ENCODE results near the gene RBM5. TPM values are rescaled to one million over a fixed set of nuclear protein-coding genes. Genes with fewer than 3 reads are reported as not detected.

The RBM5 gene
- total RNA-seq, 1 donor from 2014 or later: 124 TPM

DNA sequence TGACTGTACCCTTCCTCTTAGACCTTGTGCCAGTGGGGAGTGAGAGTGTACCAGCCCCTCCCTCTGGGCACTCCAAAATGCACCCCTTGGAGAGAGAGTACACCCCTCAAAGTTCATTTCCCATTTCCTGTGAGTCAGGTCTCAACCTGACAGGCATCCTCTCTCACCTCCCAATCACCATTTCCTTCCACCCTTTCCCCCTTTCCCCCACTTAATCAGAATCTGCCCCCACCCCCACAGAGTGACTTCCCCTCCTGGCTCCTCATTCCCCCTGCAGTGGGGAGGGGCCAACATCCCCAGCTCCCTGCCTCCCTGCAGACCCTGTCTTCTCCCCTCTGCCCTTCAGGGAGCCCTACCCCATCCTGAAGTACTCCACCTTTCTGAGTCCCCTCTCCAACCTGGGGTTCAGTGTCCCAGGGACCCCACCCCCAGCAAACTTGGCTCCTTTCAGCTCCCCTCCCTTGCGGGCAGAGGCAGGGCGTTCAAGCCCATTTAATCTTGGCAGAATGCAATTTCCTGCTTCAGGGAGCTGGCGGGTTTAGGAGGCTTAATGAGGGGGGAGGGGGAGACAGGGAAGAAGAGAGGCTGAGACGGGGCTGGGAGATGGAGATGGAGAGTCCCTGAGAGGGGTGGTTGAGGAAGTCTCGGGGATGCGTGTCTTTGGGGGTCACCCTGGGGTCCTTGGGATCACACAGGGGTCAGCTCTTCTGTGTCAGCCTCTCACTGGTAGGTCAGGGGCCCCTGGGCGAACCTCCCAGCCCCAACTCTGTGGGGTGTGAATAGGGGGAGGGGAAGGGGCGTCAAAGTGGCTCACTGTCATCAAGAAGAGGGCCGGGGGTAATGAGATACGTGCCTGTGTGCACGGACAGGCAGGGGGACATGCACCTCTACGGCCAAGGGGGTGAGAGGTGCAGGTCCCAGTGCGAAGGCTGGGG, 49.8 kb downstream of the RBM5 start:
- Histone ChIP-seq H3K9ac (ENCODE audit: low read length) (no peak overlapping the region), H3K9me3 (ENCODE audit: insufficient read depth, low read depth, low read length) (no peaks in the 10 kb centered on the region), H4K20me1 (ENCODE audit: insufficient read depth, low read length) (no peaks in the 10 kb centered on the region), H3K27ac (ENCODE audit: low read depth, low read length) (no peak overlapping the region), H2AFZ (ENCODE audit: low read depth, low read length) (peak overlapping the region; percentile 46), H3K27me3 (ENCODE audit: insufficient read depth, low read length) (no peaks in the 10 kb centered on the region), H3K79me2 (ENCODE audit: insufficient read depth, low read length) (no peaks in the 10 kb centered on the region), H3K4me3 (ENCODE audit: insufficient read depth, low read depth, low read length) (no peak overlapping the region), H3K4me1 (ENCODE audit: insufficient read depth, low read length) (peaks cover 8% of the 10 kb centered on the region), H3K4me2 (ENCODE audit: low read length) (peak overlapping the region; percentile 64), H3K36me3 (ENCODE audit: insufficient read depth, low read length) (no peaks in the 10 kb centered on the region)
- peaks cover 3% of the 10 kb centered on the region for H3K4me1 Mint-ChIP-seq (ENCODE audit: low read depth, unreplicated experiment)
- H3K27me3 Mint-ChIP-seq (ENCODE audit: low read depth, unreplicated experiment): peaks cover 43% of the 10 kb centered on the region
- H3K27ac Mint-ChIP-seq (ENCODE audit: unreplicated experiment): no peak overlapping the region
- TF ChIP-seq, protein P1, sequence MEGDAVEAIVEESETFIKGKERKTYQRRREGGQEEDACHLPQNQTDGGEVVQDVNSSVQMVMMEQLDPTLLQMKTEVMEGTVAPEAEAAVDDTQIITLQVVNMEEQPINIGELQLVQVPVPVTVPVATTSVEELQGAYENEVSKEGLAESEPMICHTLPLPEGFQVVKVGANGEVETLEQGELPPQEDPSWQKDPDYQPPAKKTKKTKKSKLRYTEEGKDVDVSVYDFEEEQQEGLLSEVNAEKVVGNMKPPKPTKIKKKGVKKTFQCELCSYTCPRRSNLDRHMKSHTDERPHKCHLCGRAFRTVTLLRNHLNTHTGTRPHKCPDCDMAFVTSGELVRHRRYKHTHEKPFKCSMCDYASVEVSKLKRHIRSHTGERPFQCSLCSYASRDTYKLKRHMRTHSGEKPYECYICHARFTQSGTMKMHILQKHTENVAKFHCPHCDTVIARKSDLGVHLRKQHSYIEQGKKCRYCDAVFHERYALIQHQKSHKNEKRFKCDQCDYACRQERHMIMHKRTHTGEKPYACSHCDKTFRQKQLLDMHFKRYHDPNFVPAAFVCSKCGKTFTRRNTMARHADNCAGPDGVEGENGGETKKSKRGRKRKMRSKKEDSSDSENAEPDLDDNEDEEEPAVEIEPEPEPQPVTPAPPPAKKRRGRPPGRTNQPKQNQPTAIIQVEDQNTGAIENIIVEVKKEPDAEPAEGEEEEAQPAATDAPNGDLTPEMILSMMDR (IDR thresholded peaks at IDR 0.05; ENCODE audit: insufficient read depth, low read depth, low read length): no peak
- TF ChIP-seq EZH2 (IDR thresholded peaks at IDR 0.05; ENCODE audit: insufficient read depth, low read length): no peak
- no peaks in the 10 kb centered on the region for H3K36me3 Mint-ChIP-seq (ENCODE audit: low read depth, unreplicated experiment)
- H3K9me3 Mint-ChIP-seq (ENCODE audit: unreplicated experiment): no peaks in the 10 kb centered on the region
- no peak overlapping the region for H3K4me3 Mint-ChIP-seq (ENCODE audit: unreplicated experiment)
- FAIRE-seq (no peak), DNase-seq (ENCODE audit: low read depth) (no peak)

DNA sequence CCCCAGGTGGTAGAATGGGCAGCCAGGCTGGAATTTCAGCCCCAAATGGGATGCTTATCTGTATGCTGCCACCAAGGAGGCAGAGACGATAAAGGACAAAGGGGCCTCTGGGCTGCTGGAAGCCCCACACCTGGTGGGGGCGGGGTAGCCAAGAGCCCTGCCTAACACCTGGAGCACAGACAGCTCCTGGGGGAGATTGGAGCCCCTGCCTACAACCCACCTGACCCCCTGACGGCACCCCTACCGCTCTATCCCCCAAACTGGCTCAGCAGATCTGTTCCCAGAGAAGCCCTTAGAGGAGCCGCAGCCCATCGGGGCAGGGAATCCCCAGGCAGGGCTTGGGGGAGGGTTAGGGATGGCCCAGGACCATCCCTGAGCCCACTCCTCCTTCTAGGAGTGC, 50.6 kb downstream of the RBM5 start:
- peaks cover 38% of the 10 kb centered on the region for H3K27me3 Mint-ChIP-seq (ENCODE audit: low read depth, unreplicated experiment)
- peaks cover 3% of the 10 kb centered on the region for H3K4me1 Mint-ChIP-seq (ENCODE audit: low read depth, unreplicated experiment)
- Histone ChIP-seq H3K9ac (ENCODE audit: low read length) (no peak overlapping the region), H3K36me3 (ENCODE audit: insufficient read depth, low read length) (no peaks in the 10 kb centered on the region), H3K4me1 (ENCODE audit: insufficient read depth, low read length) (peaks cover 8% of the 10 kb centered on the region), H3K27ac (ENCODE audit: low read depth, low read length) (no peak overlapping the region), H4K20me1 (ENCODE audit: insufficient read depth, low read length) (no peaks in the 10 kb centered on the region), H3K79me2 (ENCODE audit: insufficient read depth, low read length) (no peaks in the 10 kb centered on the region), H2AFZ (ENCODE audit: low read depth, low read length) (no peak overlapping the region), H3K4me3 (ENCODE audit: insufficient read depth, low read depth, low read length) (no peak overlapping the region), H3K27me3 (ENCODE audit: insufficient read depth, low read length) (no peaks in the 10 kb centered on the region), H3K4me2 (ENCODE audit: low read length) (peak overlapping the region; percentile 64), H3K9me3 (ENCODE audit: insufficient read depth, low read depth, low read length) (no peaks in the 10 kb centered on the region)
- no peak for FAIRE-seq
- H3K9me3 Mint-ChIP-seq (ENCODE audit: unreplicated experiment): no peaks in the 10 kb centered on the region
- no peaks in the 10 kb centered on the region for H3K36me3 Mint-ChIP-seq (ENCODE audit: low read depth, unreplicated experiment)
- no peak overlapping the region for H3K27ac Mint-ChIP-seq (ENCODE audit: unreplicated experiment)
- DNase-seq (ENCODE audit: low read depth): no peak
- H3K4me3 Mint-ChIP-seq (ENCODE audit: unreplicated experiment): no peak overlapping the region
- TF ChIP-seq EZH2 (IDR thresholded peaks at IDR 0.05; ENCODE audit: insufficient read depth, low read length): no peak
- TF ChIP-seq, protein P1 (IDR thresholded peaks at IDR 0.05; ENCODE audit: insufficient read depth, low read depth, low read length): no peak
